ENCODE data around the gene SBNO2. TPM values are rescaled to one million over a fixed set of nuclear protein-coding genes. Genes with fewer than 3 reads are reported as not detected.

The SBNO2 gene
- total and polyA plus RNA-seq, 9 of the 15 experiments (the other 6 are each of a cell fraction or from before 2014, with no cell fraction given): 0.01 to 46.2 (median 6.7) TPM

GRCh38 chr19:1081301-1082164 lies 92.5 kb downstream of the SBNO2 start (continued):
- TF ChIP-seq BCLAF1 (IDR thresholded peaks at IDR 0.05; ENCODE audit: borderline replicate concordance in 1 of 2, control insufficient read depth in 1 of 2, low read depth in 2 of 2, low read length in 1 of 2) (no peak), FIP1L1 (IDR thresholded peaks at IDR 0.05; ENCODE audit: low read depth, low read length, poor library complexity, severe bottlenecking) (peak; percentile 43), EGR1 (conservative IDR thresholded peaks at IDR 0.05) (0 out of 2 replicates have a peak, but pooled peaks have one; percentile 16), NR3C1 (CRISPR knock-in tag; IDR thresholded peaks at IDR 0.05) (peak; percentile 44; the same call in 1 of the 2 replicates), HDGF (IDR thresholded peaks at IDR 0.05) (0 out of 2 replicates have a peak, but pooled peaks have one; percentile 19), ZNF282 (CRISPR knock-in tag; IDR thresholded peaks at IDR 0.05) (peak; percentile 54; the same call in 1 of the 2 replicates), KLF16 (IDR thresholded peaks at IDR 0.05) (no peak), MLLT1 (IDR thresholded peaks at IDR 0.05) (peak in 1 of 2 experiments; percentile 21; a peak in 1 of 4 replicates), ZBTB33 (CRISPR knock-in tag; IDR thresholded peaks at IDR 0.05) (peak; percentile 92), SMARCA4 (IDR thresholded peaks at IDR 0.05) (no peak), HIVEP1 (CRISPR knock-in tag; IDR thresholded peaks at IDR 0.05) (no peak), ELK1 (CRISPR knock-in tag; IDR thresholded peaks at IDR 0.05) (0 out of 2 replicates have a peak, but pooled peaks have one; percentile 32), ELF4 (CRISPR knock-in tag; IDR thresholded peaks at IDR 0.05) (no peak), CREB1 (IDR thresholded peaks at IDR 0.05) (no peak), CREB1 (CRISPR knock-in tag; IDR thresholded peaks at IDR 0.05) (0 out of 2 replicates have a peak, but pooled peaks have one; percentile 11)
- TF ChIP-seq, protein P1, sequence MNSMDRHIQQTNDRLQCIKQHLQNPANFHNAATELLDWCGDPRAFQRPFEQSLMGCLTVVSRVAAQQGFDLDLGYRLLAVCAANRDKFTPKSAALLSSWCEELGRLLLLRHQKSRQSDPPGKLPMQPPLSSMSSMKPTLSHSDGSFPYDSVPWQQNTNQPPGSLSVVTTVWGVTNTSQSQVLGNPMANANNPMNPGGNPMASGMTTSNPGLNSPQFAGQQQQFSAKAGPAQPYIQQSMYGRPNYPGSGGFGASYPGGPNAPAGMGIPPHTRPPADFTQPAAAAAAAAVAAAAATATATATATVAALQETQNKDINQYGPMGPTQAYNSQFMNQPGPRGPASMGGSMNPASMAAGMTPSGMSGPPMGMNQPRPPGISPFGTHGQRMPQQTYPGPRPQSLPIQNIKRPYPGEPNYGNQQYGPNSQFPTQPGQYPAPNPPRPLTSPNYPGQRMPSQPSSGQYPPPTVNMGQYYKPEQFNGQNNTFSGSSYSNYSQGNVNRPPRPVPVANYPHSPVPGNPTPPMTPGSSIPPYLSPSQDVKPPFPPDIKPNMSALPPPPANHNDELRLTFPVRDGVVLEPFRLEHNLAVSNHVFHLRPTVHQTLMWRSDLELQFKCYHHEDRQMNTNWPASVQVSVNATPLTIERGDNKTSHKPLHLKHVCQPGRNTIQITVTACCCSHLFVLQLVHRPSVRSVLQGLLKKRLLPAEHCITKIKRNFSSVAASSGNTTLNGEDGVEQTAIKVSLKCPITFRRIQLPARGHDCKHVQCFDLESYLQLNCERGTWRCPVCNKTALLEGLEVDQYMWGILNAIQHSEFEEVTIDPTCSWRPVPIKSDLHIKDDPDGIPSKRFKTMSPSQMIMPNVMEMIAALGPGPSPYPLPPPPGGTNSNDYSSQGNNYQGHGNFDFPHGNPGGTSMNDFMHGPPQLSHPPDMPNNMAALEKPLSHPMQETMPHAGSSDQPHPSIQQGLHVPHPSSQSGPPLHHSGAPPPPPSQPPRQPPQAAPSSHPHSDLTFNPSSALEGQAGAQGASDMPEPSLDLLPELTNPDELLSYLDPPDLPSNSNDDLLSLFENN (IDR thresholded peaks at IDR 0.05; ENCODE audit: low read depth in 2 of 2, low read length in 2 of 2): no peak
